Measurements from ENCODE around the gene BDP1.
A peak's percentile ranks its signal among the peaks of the same experiment; 100 is the strongest.
"Not testable (repeated sequence)": the region's sequence is repeated elsewhere in the genome, so short reads cannot be mapped to it uniquely, and the experiment has no call there.

The BDP1 gene

GRCh38 chr5:71475788-71476384 lies 20.4 kb downstream of the BDP1 start:
- DNase-seq: peak; percentile 32

DNA sequence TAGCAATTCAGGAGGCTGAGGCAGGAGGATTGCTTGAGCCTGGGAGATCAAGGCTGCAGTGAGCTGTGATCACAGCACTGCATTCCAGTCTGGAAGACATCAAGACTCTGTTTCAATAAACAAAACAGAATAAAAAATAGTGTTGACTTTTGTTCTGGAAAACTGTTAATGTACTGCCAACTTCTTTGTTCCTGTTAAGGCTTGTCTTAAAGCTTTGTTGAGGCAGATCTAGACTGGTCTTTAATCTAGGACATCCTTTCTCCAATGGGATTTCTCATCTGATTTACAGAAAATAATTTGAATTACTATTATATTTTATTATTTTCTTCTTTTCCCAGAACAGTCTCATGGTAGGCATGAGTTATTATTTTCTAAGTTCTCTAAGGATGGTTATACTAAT lies 26.0 kb downstream of the BDP1 start:
- no peak for DNase-seq

DNA sequence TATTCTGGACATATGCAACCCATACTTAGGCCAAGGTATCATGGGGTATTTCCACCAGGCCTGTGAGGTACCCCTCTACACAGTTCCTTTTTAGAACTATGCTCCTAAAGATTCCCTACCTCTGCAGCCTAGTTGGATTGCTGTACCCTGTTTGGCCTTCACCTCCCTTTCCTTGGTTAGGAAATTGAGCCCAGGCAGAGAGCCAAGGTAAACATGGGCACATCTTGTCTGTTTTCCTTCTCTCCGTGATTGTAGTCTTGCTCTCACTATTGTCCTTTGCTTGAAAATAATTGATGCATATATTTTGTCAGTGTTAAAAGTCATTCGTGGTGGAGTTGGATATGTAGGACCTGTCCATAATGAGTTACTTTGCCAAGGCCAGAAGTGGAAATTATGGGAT lies 26.7 kb downstream of the BDP1 start:
- no peak for DNase-seq

GRCh38 chr5:71483355-71483754 lies 27.9 kb downstream of the BDP1 start:
- DNase-seq: no peak

GRCh38 chr5:71492817-71493615 lies 37.6 kb downstream of the BDP1 start:
- DNase-seq: no peak

GRCh38 chr5:71494202-71494601 lies 38.8 kb downstream of the BDP1 start:
- DNase-seq: not testable (repeated sequence)

GRCh38 chr5:71498756-71499155 lies 43.3 kb downstream of the BDP1 start:
- DNase-seq: not testable (repeated sequence)

- DNase-seq: no peak
Measured at GRCh38 chr5:71503536-71503935, 48.1 kb downstream of the BDP1 start.

GRCh38 chr5:71522151-71522550 lies 66.7 kb downstream of the BDP1 start:
- DNase-seq: no peak

GRCh38 chr5:71525611-71526010 lies 70.2 kb downstream of the BDP1 start:
- not testable (repeated sequence) for DNase-seq

GRCh38 chr5:71528206-71528605 lies 72.8 kb downstream of the BDP1 start:
- DNase-seq: no peak

- DNase-seq: no peak
Measured at GRCh38 chr5:71529682-71530081, 74.2 kb downstream of the BDP1 start.

GRCh38 chr5:71533142-71533541 lies 77.7 kb downstream of the BDP1 start:
- DNase-seq: no peak

GRCh38 chr5:71533615-71534014 lies 78.2 kb downstream of the BDP1 start:
- DNase-seq: peak; percentile 24

- peak; percentile 47 for DNase-seq
Measured at GRCh38 chr5:71537687-71538086, 82.2 kb downstream of the BDP1 start.

DNA sequence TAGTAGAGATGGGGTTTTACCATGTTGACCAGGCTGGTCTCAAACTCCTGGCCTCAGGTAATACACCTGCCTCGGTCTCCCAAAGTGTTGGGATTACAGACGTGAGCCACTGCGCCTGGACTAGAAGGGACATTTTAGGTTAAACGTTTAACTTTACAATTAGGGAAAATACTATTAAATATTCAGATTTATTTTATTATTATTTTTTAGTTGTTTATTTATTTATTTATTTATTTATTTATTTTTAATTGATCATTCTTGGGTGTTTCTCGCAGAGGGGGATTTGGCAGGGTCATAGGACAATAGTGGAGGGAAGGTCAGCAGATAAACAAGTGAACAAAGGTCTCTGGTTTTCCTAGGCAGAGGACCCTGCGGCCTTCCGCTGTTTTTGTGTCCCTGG lies 95.4 kb downstream of the BDP1 start:
- not testable (repeated sequence) for DNase-seq

DNA sequence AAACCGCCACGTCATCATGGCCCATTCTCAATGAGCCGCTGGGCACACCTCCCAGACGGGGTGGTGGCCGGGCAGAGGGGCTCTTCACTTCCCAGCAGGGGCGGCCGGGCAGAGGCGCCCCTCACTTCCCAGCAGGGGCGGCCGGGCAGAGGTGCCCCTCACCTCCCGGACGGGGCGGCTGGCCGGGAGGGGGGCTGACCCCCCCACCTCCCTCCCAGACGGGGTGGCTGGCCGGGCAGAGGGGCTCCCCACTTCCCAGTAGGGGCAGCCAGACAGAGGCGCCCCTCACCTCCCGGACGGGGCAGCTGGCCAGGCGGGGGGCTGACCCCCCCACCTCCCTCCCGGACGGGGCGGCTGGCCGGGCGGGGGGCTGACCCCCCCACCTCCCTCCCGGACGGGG lies 96.1 kb downstream of the BDP1 start:
- DNase-seq: not testable (repeated sequence)

DNA sequence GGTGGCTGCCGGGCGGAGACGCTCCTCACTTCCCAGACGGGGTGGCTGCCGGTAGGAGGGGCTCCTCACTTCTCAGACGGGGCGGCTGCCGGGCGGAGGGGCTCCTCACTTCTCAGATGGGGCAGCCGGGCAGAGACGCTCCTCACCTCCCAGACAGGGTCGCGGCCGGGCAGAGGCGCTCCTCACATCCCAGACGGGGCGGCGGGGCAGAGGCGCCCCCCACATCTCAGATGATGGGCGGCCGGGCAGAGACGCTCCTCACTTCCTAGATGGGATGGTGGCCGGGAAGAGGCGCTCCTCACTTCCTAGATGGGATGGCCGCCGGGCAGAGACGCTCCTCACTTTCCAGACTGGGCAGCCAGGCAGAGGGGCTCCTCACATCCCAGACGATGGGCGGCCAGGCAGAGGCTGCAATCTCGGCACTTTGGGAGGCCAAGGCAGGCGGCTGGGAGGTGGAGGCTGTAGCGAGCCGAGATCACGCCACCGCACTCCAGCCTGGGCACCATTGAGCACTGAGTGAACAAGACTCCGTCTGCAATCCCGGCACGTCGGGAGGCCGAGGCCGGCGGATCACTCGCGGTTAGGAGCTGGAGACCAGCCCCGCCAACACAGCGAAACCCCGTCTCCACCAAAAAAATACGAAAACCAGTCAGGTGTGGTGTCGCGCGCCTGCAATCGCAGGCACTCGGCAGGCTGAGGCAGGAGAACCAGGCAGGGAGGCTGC lies 96.7 kb downstream of the BDP1 start:
- DNase-seq: not testable (repeated sequence)

DNA sequence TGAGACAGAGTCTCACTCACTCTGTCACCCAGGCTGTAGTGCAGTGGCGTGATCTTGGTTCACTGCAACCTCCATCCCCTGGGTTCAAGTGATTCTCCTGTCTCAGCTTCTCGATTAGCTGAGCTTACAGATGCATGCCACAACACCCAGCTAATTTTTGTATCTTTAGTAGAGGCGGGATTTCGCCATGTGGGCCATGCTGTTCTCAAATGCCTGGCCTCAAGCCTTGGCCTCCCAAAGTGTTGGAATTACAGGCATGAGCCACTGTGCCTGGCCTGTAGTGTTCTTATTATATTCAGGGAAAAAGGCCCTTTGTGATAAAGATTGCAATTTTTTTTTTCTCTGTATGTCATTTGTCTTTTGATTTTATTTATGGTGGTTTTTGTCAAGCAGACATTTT lies 107.7 kb downstream of the BDP1 start:
- no peak for DNase-seq

- no peak for DNase-seq
Measured at GRCh38 chr5:71564895-71565294, 109.4 kb downstream of the BDP1 start.

- DNase-seq: peak; percentile 5
Measured at GRCh38 chr5:71569748-71570509, 114.5 kb downstream of the BDP1 start.

- not testable (repeated sequence) for DNase-seq
Measured at GRCh38 chr5:71571811-71572210, 116.4 kb downstream of the BDP1 start.

DNA sequence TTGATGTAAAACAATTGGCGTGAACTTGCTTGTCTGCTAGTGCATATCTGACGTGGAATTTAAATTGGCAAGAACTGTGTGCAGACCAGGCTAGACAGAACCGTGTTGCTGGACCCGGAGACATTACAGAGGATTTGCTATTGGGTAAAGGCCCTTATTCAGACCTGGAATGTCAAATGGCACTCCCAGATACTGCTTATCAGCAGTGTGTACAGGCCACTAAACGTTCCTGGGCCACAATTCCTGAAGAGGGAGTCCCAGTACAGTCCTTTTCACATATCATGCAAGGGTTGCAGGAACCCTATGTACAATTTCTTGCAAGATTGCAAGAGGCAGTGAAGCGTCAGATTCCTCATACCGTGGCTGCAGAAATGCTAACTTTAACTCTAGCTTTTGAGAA lies 118.1 kb downstream of the BDP1 start:
- no peak for DNase-seq
